PFSK-1 (cell line): ENCODE measurements around the gene TRAPPC3.

ENCODE experiments used
- POLR2AphosphoS5 ChIP-seq: IDR thresholded peaks from 2 replicates; pipeline ENCODE4 v1.6.1; 2012; ENCODE audit warnings: low read depth, mild to moderate bottlenecking, control low read depth, low read length, moderate library complexity
- SIN3A ChIP-seq: IDR thresholded peaks from 2 replicates; pipeline ENCODE4 v1.6.1; 2012; ENCODE audit warnings: mild to moderate bottlenecking, low read length, moderate library complexity, borderline replicate concordance; ENCODE audit not compliant: insufficient read depth
- TAF1 ChIP-seq: IDR thresholded peaks from 2 replicates; pipeline ENCODE4 v1.6.1; 2012; ENCODE audit warnings: low read length, control low read depth, borderline replicate concordance; ENCODE audit not compliant: insufficient read depth
- TF ChIP-seq, protein P1 (sequence below), 2 experiments: IDR thresholded peaks; 2 replicates each; pipeline versions ENCODE4 v1.6.1 to v1.8.0; 2011 to 2012; ENCODE audit warnings: low read depth in 2 of 2, low read length in 2 of 2, control low read depth in 1 of 2, inconsistent platforms in 1 of 2, mild to moderate bottlenecking in 1 of 2, moderate library complexity in 1 of 2; ENCODE audit not compliant: insufficient read depth in 1 of 2

DNA sequence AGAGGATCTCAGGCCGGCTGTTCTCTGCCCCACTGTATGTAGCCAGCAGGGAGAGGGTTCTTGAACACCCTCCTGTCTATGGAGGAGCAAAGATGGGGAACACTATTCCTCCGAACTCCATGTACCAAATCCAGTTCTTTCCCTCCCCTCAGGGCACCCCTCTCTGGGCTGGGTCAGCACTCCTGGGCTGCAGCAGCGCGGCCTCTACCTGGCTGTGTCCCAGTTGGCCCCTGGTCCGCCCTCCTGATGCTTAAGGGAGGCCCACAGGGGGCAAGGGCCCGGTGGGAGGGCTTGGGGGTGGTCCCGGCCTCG, 61.1 kb downstream of the TRAPPC3 start:
- no peak for TF ChIP-seq TAF1
- no peak for TF ChIP-seq POLR2AphosphoS5
- TF ChIP-seq, protein P1, sequence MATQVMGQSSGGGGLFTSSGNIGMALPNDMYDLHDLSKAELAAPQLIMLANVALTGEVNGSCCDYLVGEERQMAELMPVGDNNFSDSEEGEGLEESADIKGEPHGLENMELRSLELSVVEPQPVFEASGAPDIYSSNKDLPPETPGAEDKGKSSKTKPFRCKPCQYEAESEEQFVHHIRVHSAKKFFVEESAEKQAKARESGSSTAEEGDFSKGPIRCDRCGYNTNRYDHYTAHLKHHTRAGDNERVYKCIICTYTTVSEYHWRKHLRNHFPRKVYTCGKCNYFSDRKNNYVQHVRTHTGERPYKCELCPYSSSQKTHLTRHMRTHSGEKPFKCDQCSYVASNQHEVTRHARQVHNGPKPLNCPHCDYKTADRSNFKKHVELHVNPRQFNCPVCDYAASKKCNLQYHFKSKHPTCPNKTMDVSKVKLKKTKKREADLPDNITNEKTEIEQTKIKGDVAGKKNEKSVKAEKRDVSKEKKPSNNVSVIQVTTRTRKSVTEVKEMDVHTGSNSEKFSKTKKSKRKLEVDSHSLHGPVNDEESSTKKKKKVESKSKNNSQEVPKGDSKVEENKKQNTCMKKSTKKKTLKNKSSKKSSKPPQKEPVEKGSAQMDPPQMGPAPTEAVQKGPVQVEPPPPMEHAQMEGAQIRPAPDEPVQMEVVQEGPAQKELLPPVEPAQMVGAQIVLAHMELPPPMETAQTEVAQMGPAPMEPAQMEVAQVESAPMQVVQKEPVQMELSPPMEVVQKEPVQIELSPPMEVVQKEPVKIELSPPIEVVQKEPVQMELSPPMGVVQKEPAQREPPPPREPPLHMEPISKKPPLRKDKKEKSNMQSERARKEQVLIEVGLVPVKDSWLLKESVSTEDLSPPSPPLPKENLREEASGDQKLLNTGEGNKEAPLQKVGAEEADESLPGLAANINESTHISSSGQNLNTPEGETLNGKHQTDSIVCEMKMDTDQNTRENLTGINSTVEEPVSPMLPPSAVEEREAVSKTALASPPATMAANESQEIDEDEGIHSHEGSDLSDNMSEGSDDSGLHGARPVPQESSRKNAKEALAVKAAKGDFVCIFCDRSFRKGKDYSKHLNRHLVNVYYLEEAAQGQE (IDR thresholded peaks at IDR 0.05; ENCODE audit: insufficient read depth in 1 of 2, low read depth in 2 of 2, low read length in 2 of 2): no peak
- no peak for TF ChIP-seq SIN3A
